ENCODE measurements around the gene HSD17B3. TPM values are rescaled to one million over a fixed set of nuclear protein-coding genes. Genes with fewer than 3 reads are reported as not detected.

Gene HSD17B3
- total and polyA plus RNA-seq, 2 experiments from 2014 or later = not detected

GRCh38 chr9:96321515-96321914 lies 19.5 kb upstream of the HSD17B3 start:
- Histone ChIP-seq H3K4me3 (no peak overlapping the region), H3K4me1 (ENCODE audit: insufficient read depth) (peaks cover 10% of the 10 kb centered on the region; the same call in 1 of the 2 replicates), H3K9me2 (ENCODE audit: insufficient read depth) (no peaks in the 10 kb centered on the region), H3K27me3 (ENCODE audit: insufficient read depth) (no peaks in the 10 kb centered on the region), H3F3A (replicated peaks; ENCODE audit: low read depth) (no peaks in the 10 kb centered on the region), H4K20me1 (replicated peaks; ENCODE audit: insufficient read depth) (no peaks in the 10 kb centered on the region), H3K27ac (ENCODE audit: low read depth) (no peak overlapping the region), H2AFZ (no peak overlapping the region), H3K36me3 (ENCODE audit: insufficient read depth) (no peaks in the 10 kb centered on the region), H3K79me2 (replicated peaks; ENCODE audit: insufficient read depth) (no peaks in the 10 kb centered on the region), H3K4me2 (no peak overlapping the region)
- peaks cover 9% of the 10 kb centered on the region for H3K27me3 Mint-ChIP-seq (ENCODE audit: insufficient read depth, low read depth, poor library complexity)
- peak; percentile 41 for DNase-seq (ENCODE audit: low spot score)
- H3K27ac Mint-ChIP-seq = no peak overlapping the region
- H3K4me3 Mint-ChIP-seq = no peak overlapping the region
- TF ChIP-seq CTCF (conservative IDR thresholded peaks at IDR 0.05; ENCODE audit: low read depth in 2 of 2) (no peak), CREB1 (CRISPR knock-in tag; IDR thresholded peaks at IDR 0.05; ENCODE audit: low read depth) (no peak), ZNF462 (CRISPR knock-in tag; IDR thresholded peaks at IDR 0.05) (no peak), POLR2AphosphoS5 (IDR thresholded peaks at IDR 0.05; ENCODE audit: low read depth) (no peak), EZH2 (IDR thresholded peaks at IDR 0.05; ENCODE audit: low read depth, unreplicated experiment) (no peak), ZNF331 (CRISPR knock-in tag; IDR thresholded peaks at IDR 0.05; ENCODE audit: low read depth) (no peak), ETS1 (IDR thresholded peaks at IDR 0.05) (no peak), ZNF114 (CRISPR knock-in tag; IDR thresholded peaks at IDR 0.05) (no peak), STAT1 (IDR thresholded peaks at IDR 0.05; ENCODE audit: unreplicated experiment) (no peak), REST (IDR thresholded peaks at IDR 0.05; ENCODE audit: unreplicated experiment) (no peak), JUNB (IDR thresholded peaks at IDR 0.05; ENCODE audit: unreplicated experiment) (no peak), EZH2phosphoT487 (IDR thresholded peaks at IDR 0.05; ENCODE audit: unreplicated experiment) (no peak), NANOG (IDR thresholded peaks at IDR 0.05; ENCODE audit: borderline replicate concordance) (no peak)
- no peaks in the 10 kb centered on the region; the same call in 2 of the 3 replicates for H3K9me3 Mint-ChIP-seq
- no peaks in the 10 kb centered on the region for H3K36me3 Mint-ChIP-seq (ENCODE audit: low read depth)
- H3K4me1 Mint-ChIP-seq = peaks cover 19% of the 10 kb centered on the region
- peak; percentile 69 for ATAC-seq

Measured in GM23338 (cell line).